WTC11 (cell line): Measurements from ENCODE around the gene C11orf42. TPM values are rescaled to one million over a fixed set of nuclear protein-coding genes. Genes with fewer than 3 reads are reported as not detected.

Experiments
- total RNA-seq: library from RNA; stranded (reverse); gene quantifications from 3 replicates; pipeline ENCODE4 v1.2.3, GENCODE V29; 2021

The C11orf42 gene
- total RNA-seq, 1 experiment from 2014 or later: not detected

Other genes starting within 250 kb of the C11orf42 start
- gene OR56A5, start 237.1 kb upstream of the C11orf42 start, total RNA-seq: 0.27 TPM in 1 of 3 replicates, not detected in the others
- 0.15 to 0.44 TPM in 2 of 3 replicates, not detected in the other for gene OR52L1, start 218.6 kb upstream of the C11orf42 start, total RNA-seq
- 0.20 to 0.46 TPM (median 0.25 TPM) in 3 replicates for gene OR56A4, start 198.6 kb upstream of the C11orf42 start, total RNA-seq
- gene OR56A1, start 174.8 kb upstream of the C11orf42 start, total RNA-seq: 0.14 to 0.35 TPM (median 0.14 TPM) in 3 replicates
- not detected in 3 replicates for gene OR56B4, start 97.9 kb upstream of the C11orf42 start, total RNA-seq
- not detected in 3 replicates for gene OR52B2, start 35.2 kb upstream of the C11orf42 start, total RNA-seq
- not detected in 3 replicates for gene OR52W1, start 6.3 kb upstream of the C11orf42 start, total RNA-seq
- gene FHIP1B, start 29.1 kb downstream of the C11orf42 start, total RNA-seq: 22.2 to 24.8 TPM (median 23.6 TPM) in 3 replicates
- 0.35 to 0.82 TPM (median 0.50 TPM) in 3 replicates for gene CNGA4, start 33.5 kb downstream of the C11orf42 start, total RNA-seq
- 6.1 to 7.4 TPM (median 7.1 TPM) in 3 replicates for gene CCKBR, start 54.3 kb downstream of the C11orf42 start, total RNA-seq
- gene CAVIN3, start 114.9 kb downstream of the C11orf42 start, total RNA-seq: 27.3 to 41.5 TPM (median 28.0 TPM) in 3 replicates
- gene SMPD1, start 184.9 kb downstream of the C11orf42 start, total RNA-seq: 4.4 to 6.6 TPM (median 5.6 TPM) in 3 replicates
- gene APBB1, start 213.5 kb downstream of the C11orf42 start, total RNA-seq: 32.1 to 33.1 TPM (median 32.7 TPM) in 3 replicates
- 1.4 to 2.4 TPM (median 1.7 TPM) in 3 replicates for gene HPX, start 235.4 kb downstream of the C11orf42 start, total RNA-seq